SKM-1 (cell line): ENCODE results near the gene MOGAT3.

Experiments used
- DNase-seq: peaks from one replicate; lab custom pipeline; 2025; ENCODE audit not compliant: unreplicated experiment; lab: John Stamatoyannopoulos, UW

The MOGAT3 gene

DNA sequence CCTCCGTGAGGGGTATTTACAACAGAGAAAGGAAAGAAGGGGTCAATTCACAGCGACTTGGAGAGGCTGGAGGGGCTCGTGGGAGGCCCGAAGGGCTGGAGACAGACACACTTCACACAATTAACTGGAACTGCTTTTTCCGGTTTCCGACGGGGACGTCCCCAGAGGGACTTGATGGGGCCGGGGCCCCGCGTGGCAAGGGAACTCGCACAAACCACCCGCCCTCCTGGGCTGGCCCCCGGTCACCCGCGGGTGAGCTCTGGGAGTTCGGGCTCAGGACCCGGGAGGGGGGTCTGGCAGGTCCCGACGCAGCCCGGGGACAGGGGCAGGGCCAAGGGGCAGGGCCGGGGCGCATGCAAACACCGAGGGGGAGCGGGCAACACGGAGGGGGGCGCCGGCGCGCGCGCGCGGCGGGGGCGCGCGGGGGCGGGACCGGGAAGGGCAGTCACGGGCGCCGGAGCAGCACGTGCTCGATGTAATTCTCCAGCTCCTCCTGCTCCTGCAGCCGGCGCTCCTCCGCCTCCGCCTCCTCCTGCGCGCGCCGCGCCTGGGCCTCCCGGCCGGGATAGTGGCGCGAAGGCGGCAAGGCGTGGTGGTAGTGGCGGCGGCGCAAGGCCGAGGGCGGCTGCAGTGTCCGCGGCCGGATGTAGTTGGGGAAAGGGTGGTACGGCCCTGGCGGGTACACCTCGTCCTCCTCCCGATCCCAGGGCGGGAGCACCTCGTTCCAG lies 38.1 kb downstream of the MOGAT3 start:
- no peak for DNase-seq

DNA sequence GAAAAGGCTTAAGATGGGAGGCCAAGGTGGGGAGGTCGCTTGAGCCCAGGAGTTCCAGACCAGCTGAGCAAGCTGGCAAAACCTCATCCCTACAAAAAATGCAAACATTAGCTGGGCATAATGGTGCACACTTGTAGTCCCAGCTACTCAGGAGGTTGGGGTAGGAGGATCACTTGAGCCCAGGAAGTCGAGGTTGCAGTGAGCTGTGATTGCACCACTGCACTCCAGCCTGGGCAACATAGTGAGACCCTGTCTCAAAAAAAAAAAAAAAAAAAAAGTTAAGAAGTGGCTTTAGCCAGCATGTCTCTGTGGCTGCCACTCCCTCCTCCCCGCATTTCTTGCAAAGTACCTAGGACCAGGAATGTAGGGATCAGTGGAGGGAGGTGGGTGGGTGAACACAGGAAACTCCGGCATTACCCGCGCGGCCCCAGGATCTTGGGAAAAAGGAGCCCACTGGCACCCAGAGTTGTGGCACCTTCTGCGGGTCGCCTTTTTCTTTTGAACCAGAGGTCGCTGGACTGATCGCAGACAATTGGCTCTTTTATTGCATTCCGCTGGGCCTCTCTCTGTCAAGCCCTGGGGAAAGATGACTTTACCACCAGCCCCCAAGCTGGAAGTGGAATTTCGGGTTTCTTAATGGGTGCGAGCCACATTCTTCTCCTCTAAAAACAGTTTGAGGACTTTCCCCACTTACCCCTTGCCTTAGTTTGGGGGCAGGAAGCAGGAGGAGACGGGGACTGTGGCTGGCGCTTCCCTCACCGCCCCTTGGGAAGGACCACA lies 39.0 kb downstream of the MOGAT3 start:
- no peak for DNase-seq

GRCh38 chr7:101160910-101161309 lies 39.9 kb downstream of the MOGAT3 start:
- DNase-seq = no peak

DNA sequence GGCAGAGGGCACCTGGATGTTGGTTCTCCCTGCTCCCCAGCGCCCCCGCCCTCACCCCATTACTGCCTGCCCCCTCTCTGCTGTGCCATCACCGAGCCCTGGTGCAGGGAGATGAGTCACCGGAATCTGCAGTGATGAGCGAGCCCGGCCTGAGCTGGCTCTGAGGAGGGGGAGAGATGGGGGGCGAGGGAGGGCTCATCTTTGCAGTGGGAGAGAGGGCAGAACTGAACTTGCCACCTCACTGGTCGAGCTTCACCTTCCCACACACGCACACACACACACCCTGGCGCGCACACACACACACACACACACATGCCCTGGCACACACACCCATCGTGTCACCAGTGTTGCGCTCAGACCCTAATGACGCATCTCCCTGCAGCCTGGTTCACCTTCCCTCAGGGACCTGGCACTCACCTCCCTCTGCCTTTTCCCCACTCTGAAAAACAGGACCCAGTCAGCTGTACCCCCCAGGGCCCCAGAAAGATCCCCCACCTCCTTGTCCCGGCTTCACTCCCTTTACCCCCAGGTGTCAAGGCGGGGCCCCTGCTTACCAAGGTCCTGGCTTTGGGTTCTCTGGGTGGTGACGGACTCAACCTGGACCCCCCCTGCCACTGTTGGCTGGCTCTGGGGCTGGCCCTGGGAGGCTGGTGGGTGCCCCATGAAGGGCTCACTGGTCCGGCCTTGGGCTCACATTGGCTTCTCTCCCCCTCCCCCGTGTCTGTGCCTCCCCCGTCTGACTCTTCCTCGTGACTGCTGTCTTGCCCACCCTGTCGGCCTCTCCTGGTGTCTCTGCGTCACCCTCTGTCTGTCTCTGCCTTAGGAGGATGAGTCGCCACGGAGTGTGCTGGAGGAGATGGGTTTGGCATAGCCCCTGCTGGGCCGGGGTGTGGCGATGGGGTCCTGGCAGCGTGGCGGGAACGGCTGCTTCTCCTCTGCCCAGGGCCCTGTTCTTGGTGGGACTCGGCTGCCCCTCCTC lies 40.9 kb downstream of the MOGAT3 start:
- no peak for DNase-seq

GRCh38 chr7:101156866-101157589 lies 43.8 kb downstream of the MOGAT3 start:
- no peak for DNase-seq

DNA sequence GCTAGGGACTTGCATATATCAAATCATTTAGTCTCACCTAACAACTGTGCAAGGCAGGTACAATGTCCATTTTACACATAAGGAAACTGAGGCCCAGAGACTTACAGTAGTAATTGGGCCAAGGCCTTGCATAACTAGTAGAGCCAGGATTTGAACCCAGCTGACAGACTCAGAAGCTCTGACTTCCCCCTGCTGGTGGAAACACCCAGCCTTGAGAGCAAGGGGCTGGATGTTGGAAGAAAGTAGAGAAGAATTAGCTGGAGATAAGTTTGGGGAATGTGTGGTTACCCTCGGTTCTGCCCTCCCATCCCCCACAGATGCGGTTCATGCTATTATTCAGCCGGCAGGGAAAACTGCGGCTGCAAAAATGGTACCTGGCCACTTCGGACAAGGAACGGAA lies 44.6 kb downstream of the MOGAT3 start:
- DNase-seq = no peak

DNA sequence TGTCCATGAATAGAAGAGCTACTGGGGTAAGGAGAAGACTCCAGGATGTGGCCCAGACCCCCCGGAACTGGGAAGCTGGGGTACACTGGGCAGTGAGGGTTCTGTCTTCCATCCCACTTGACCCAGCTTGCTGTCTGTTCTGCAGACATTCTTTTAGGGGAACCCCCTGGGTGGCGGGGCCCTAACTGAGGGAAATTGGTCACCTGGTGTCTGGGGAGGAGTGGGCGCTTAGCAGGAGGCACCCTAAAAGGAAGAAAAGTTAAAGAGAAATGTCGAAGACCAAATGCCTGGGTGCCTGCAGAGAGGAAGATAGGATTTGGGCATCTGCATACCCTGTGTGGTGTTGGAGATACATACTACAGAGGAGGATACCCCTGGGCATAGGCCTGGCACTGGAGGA lies 45.5 kb downstream of the MOGAT3 start:
- no peak for DNase-seq

DNA sequence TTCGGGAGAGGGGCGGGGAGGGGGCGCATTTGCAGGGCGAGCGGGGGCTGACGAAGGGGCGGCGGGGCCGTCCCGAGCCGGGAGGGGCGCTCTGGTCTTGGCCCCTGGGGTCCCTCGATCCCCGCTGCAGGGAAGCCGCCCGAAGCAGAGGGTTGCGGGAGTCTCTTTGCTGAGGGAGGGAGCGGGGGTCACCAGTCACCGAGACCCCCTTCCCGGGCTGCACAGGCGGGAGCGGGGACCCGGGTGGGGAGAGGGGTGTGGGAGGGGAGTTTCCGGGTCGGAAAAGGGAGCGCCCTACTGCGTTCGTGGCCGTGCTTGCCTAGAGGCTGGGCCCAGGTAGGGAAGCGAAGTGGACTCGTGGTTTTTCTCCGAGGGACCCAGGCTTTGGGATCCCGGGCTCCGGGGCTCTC lies 46.1 kb downstream of the MOGAT3 start:
- DNase-seq = no peak

GRCh38 chr7:101153969-101154692 lies 46.7 kb downstream of the MOGAT3 start, which contains the start of gene AP1S1:
Gene AP1S1 (plus strand): TSS chr7:101154476. CDS start chr7:101154515, 39 bp downstream.
- peak; percentile 89 for DNase-seq

GRCh38 chr7:101151908-101152651 lies 48.8 kb downstream of the MOGAT3 start:
- DNase-seq = no peak
